OCI-LY3 (cell line): ENCODE data around the gene FURIN.

Source experiments
- H2AFZ ChIP-seq: fragments of 200-600, 300-600 bp; shearing (Covaris generic); 2 replicates; pipeline ENCODE4 v1.6.0; 2014; ENCODE audit warnings: antibody characterized with exemption, low read depth, low read length
- H3K27ac ChIP-seq: fragments of 200-600, 300-600 bp; sonication (generic); 2 replicates; pipeline ENCODE4 v1.5.1; 2014; ENCODE audit warnings: mild to moderate bottlenecking, low read length, moderate library complexity, mixed read lengths
- H3K27me3 ChIP-seq: fragments of 200-600, 300-600 bp; sonication (generic); 2 replicates; pipeline ENCODE4 v1.6.1; 2014; ENCODE audit warnings: low read depth, low read length, mixed read lengths
- H3K36me3 ChIP-seq: fragments of 200-600, 300-600 bp; sonication (generic); replicated peaks from 2 replicates; pipeline ENCODE3; 2014; ENCODE audit warnings: low read depth, low read length, mixed read lengths
- H3K4me1 ChIP-seq: fragments of 300-600, 200-600 bp; sonication (generic); 2 replicates; pipeline ENCODE4 v1.6.1; 2014; ENCODE audit warnings: low read length, mixed read lengths
- H3K4me2 ChIP-seq: fragments of 200-600, 300-600 bp; sonication (generic); 2 replicates; pipeline ENCODE4 v1.6.1; 2014; ENCODE audit warnings: low read length, mixed read lengths
- H3K4me3 ChIP-seq: fragments of 300-600, 200-600 bp; sonication (generic); 2 replicates; pipeline ENCODE4 v1.5.1; 2014; ENCODE audit warnings: antibody characterized with exemption, mild to moderate bottlenecking, low read length, moderate library complexity
- H3K79me2 ChIP-seq: fragments of 300-600, 200-600 bp; shearing (Covaris generic); 2 replicates; pipeline ENCODE4 v1.6.1; 2014; ENCODE audit warnings: mild to moderate bottlenecking, low read length, mixed read lengths
- H3K9ac ChIP-seq: fragments of 300-600, 200-600 bp; shearing (Covaris generic); 2 replicates; pipeline ENCODE4 v1.6.0; 2014; ENCODE audit warnings: mild to moderate bottlenecking, low read length, moderate library complexity
- H3K9me3 ChIP-seq: fragments of 200-600, 300-600 bp; shearing (Covaris generic); 2 replicates; pipeline ENCODE4 v1.6.1; 2014; ENCODE audit warnings: low read length, mixed read lengths; ENCODE audit not compliant: insufficient read depth
- H4K20me1 ChIP-seq: fragments of 200-600, 300-600 bp; sonication (generic); 2 replicates; pipeline ENCODE4 v1.6.1; 2016; ENCODE audit warnings: low read length, mixed read lengths; ENCODE audit not compliant: insufficient read depth
- CTCF ChIP-seq: fragments of 200-600, 300-600 bp; sonication (generic); IDR thresholded peaks from 2 replicates; pipeline ENCODE4 v1.5.1; 2014; ENCODE audit warnings: antibody characterized with exemption, low read length, low read depth
- EZH2phosphoT487 ChIP-seq: fragments of 200-600 bp; shearing (Covaris generic); IDR thresholded peaks from 2 replicates; pipeline ENCODE4 v1.6.1; 2018; ENCODE audit warnings: antibody characterized with exemption, mixed run types, low read depth

FURIN gene

GRCh38 chr15:90881978-90882721 is 13.8 kb downstream of the FURIN start:
- H3K4me3 ChIP-seq: no peak overlapping the region
- no peak overlapping the region for H3K27ac ChIP-seq
- no peak overlapping the region for H3K9ac ChIP-seq
- H3K36me3 ChIP-seq: peaks cover 3% of the 10 kb centered on the region
- no peak overlapping the region for H3K4me2 ChIP-seq
- no peak overlapping the region for H2AFZ ChIP-seq
- no peaks in the 10 kb centered on the region for H3K27me3 ChIP-seq
- no peaks in the 10 kb centered on the region for H3K79me2 ChIP-seq
- TF ChIP-seq EZH2phosphoT487: no peak
- TF ChIP-seq CTCF: no peak
- no peaks in the 10 kb centered on the region for H3K9me3 ChIP-seq
- peaks cover 14% of the 10 kb centered on the region; the same call in 1 of the 2 replicates for H3K4me1 ChIP-seq
- H4K20me1 ChIP-seq: no peaks in the 10 kb centered on the region

GRCh38 chr15:90882781-90883525 is 14.6 kb downstream of the FURIN start:
- no peak for TF ChIP-seq CTCF
- TF ChIP-seq EZH2phosphoT487: no peak
- Histone ChIP-seq H3K9me3 (no peaks in the 10 kb centered on the region), H3K4me1 (peaks cover 14% of the 10 kb centered on the region; the same call in 1 of the 2 replicates), H3K79me2 (no peaks in the 10 kb centered on the region), H2AFZ (no peak overlapping the region), H3K4me3 (no peak overlapping the region), H3K36me3 (peaks cover 3% of the 10 kb centered on the region), H3K9ac (no peak overlapping the region), H4K20me1 (no peaks in the 10 kb centered on the region), H3K27ac (no peak overlapping the region), H3K27me3 (no peaks in the 10 kb centered on the region), H3K4me2 (no peak overlapping the region)

- Histone ChIP-seq H3K4me3 (no peak overlapping the region), H3K36me3 (peaks cover 3% of the 10 kb centered on the region), H3K4me2 (peak overlapping the region; percentile 55; the same call in 1 of the 2 replicates), H3K4me1 (peaks cover 14% of the 10 kb centered on the region; the same call in 1 of the 2 replicates), H2AFZ (no peak overlapping the region), H3K27ac (no peak overlapping the region), H3K79me2 (no peaks in the 10 kb centered on the region), H3K9me3 (no peaks in the 10 kb centered on the region), H3K9ac (no peak overlapping the region), H3K27me3 (no peaks in the 10 kb centered on the region), H4K20me1 (no peaks in the 10 kb centered on the region)
- TF ChIP-seq EZH2phosphoT487 (no peak), CTCF (no peak)
Observed at GRCh38 chr15:90883526-90883975, 15.2 kb downstream of the FURIN start.
